NCI-H774 (cell line): ENCODE data around the gene ATXN10.

Experiments used
- DNase-seq: peaks from one replicate; lab custom pipeline; 2025; lab: John Stamatoyannopoulos, UW

The ATXN10 gene

DNA sequence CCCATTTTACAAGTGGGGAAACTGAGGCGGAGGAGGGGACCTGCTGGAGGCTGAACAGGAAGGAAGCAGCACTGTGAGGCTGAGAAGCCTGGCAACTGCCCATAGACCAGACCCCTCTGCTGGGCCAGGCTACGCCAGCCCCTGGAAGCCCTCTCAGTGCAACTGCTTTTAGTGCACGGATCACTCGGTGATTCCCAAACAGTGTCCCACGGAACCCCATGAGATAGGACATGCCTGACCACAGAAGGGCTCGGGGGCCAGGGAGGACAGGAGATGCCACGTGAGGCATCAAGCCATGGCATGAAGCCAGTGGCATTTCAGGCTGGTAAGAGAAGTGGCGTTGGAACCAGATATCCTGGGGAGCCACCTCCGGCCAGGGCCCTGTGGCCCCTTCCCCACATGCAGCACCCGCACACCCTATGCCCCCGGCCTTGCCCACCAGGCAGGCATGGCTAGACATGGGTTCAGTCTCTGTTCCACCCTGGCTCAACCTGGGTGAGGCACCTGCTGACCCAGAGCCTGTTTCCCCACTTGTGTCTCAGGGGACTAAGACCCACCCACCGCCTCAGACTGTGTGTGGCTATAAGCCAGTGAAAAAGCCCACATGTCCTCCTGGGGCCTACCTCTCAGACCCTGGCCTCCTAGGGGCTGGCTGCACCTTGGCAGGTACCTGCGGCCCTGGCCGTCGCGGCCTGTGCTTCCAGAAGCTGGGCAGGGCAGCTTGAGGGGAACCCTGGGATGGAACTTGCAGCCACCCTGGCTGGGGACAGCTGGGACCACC, 221.2 kb downstream of the ATXN10 start:
- no peak for DNase-seq

DNA sequence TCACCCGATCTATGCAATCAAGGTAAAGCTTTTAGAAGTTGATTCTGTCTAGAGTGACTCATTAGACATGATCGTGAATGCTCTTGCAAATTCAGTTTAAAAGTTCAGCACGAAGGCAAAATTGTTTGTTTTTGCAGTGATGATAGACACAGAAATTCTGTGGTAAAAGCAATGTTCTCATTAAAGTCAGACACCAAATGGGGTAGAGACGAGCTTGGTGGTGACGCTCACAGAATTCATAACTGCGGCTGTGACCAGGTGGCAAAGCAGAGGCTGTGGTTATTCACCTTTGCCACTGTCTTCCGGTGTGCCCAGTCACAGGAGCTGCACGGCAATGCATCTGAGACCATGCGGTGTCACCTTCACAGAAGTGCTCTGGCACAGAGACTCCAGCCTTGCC, 221.9 kb downstream of the ATXN10 start:
- DNase-seq, result no peak
